Measurements from ENCODE around the gene TNNI2.
"Not testable (repeated sequence)": the region's sequence is repeated elsewhere in the genome, so short reads cannot be mapped to it uniquely, and the experiment has no call there.

TNNI2 gene

DNA sequence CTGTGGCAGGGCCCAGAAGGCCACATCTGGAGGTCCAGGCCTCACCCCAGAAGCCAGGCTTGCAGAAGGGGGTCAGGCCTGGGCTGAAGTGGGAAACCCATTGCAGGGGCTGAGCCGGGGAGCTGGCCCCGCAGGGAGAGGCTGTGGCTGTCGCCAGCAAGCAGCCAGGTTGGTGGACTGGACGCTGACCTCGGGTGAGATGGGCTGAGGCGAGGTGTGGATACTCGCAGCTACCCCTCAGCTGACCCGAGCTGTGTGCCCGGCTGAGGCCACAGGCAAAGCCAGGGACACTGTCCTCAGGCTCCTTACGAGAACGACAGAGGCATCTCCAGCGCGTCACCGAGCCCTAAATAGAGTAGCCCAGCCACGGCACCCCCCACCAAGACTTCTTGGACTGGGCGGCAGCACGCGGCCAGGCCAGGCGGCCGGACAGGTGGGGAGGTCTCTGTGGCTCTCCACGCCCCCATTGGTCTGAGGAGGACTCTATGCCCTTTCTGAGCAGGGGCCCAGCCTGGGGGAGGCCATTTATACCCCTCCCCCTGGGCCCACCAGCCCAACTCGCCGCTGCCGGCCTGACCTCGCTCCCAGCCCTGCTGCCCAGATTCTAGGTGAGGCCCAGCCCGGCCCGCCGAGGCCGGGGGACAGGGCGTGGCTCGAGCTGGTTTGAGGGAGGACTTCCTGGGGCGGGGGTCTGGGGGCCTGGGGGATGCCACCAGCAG lies at the start of gene TNNI2:
TSS of gene TNNI2 (plus strand) at position 556 of the 719 bp plus-strand sequence. CDS start 716 bp downstream, outside the sequence.
- no peak for DNase-seq

DNA sequence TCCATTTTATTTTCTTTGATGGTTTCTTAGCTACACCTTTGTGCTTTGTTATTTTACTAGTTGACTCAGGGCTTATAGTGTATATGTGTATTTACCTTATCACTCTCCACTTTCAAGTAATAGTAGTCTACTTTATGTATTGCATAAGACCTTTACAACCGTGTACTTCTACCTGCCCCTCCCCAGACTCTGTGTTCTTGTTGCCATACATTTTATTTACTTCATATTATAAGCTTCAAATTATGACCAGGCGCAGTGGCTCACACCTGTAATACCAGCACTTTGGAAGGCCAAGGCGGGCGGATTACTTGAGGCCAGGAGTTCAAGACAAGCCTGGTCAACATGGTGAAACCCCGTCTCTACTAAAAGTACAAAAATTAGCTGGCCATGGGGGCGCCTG lies 46.9 kb upstream of the TNNI2 start:
- DNase-seq = no peak

DNA sequence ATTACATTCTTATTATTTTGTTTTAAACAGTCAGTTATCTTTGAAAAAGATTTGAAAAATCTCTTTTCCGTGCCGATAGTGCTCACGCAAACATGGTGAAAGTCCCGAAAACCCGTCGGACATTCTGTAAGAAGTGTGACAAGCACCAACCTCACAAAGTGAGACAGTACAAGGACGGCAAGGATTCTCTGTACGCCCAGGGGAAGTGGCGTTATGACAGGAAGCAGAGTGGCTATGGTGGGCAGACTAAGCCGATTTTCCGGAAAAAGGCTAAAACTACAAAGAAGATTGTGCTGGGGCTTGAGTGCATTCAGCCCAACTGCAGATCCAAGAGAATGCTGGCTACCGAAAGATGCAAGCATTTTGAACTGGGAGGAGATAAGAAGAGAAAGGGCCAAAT lies 46.3 kb upstream of the TNNI2 start:
- DNase-seq = no peak

DNA sequence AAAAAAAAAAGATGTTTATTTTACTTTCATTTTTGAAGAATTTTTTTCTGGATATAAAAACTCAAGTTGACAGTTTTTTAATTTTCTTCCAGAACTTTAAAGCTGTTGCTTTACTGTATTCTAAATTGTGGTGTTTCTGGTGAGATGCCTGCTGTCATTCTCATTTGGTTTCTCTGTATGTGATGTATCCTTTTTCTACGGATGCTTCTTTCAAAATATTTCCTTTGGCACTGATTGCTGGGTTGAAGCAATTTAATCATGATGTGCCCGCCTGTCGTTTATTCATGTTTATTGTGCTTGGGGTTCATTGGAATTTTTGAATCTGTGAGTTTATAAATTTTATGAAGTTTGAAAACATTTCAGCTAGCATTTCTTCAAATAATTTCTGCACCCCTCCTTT lies 45.7 kb upstream of the TNNI2 start:
- no peak for DNase-seq

DNA sequence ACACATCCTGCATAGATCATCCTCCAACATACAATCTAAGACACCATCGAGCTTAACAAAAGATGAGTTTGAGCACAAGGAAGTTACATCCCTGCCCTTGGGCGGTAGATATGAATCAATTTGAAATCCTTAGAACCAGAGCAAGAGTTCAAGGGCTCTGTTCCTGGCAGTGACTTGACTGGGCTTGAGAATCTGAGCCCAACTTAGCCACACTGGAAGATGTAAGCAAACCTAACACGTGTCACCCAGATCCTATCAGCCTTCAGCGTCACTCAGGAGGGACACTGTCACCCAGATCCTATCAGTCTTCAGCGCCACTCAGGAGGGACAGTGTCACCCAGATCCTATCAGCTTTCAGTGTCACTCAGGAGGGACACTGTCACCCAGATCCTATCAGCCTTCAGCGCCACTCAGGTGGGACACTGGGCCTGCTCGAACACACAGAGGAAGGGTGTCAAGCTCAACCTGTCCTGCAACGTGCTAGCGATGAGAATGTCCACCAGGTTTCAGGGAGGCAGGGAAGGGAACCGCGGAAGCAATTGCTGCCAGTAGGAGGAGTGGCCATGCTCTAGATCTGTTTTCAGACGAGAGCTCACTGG lies 42.3 kb upstream of the TNNI2 start:
- DNase-seq = no peak

DNA sequence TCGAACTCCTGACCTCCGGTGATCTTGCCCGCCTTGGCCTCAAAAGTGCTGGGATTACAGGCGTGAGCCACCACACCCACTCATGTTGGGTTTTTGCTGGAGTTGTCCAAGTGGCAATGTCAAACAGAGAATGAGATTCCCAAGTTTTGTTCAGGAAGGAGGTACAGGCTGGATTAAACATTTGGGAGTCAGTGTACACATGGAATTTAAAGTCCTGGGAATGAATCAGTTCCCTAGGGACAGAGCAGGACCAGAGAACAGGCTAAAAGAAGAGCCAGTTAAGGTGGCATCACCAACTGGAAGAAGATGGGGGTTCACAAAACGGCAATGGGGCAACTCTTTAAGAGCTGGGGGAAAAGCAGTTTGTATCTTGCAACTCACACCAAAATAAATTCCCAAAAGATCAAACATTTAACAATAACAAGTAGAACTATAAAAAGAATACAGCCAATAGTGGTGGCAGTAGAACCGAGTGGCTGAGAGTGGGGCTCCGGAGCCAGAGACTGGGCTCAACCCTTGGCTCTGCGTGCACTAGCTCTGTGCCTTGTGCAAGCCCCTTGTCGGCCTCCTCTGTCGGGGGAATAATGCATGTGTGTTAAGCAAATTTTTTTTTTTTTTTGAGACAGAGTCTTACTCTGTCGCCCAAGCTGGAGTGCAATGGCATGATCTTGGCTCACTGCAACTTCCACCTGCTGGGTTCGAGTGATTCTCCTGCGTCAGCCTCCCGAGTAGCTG lies 41.2 kb upstream of the TNNI2 start:
- no peak for DNase-seq

DNA sequence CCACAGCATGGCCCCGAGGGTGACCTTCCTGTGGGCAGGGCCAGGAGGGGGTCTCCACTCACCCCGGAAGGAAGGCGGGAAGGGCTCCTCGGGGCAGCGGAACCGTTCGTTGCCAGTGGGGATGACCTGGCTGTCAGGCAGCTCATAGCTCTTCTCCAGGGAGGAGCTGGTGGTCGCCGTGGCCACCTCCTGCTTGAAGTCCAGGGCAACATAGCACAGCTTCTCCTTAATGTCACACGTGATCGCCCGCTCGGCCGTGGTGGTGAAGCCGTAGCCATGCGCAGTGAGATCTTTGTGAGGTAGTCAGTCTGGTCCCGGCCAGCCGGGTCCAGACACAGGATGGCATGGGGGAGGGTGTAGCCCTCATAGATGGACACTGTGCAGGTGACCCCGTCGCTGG lies 35.5 kb upstream of the TNNI2 start:
- no peak for DNase-seq

DNA sequence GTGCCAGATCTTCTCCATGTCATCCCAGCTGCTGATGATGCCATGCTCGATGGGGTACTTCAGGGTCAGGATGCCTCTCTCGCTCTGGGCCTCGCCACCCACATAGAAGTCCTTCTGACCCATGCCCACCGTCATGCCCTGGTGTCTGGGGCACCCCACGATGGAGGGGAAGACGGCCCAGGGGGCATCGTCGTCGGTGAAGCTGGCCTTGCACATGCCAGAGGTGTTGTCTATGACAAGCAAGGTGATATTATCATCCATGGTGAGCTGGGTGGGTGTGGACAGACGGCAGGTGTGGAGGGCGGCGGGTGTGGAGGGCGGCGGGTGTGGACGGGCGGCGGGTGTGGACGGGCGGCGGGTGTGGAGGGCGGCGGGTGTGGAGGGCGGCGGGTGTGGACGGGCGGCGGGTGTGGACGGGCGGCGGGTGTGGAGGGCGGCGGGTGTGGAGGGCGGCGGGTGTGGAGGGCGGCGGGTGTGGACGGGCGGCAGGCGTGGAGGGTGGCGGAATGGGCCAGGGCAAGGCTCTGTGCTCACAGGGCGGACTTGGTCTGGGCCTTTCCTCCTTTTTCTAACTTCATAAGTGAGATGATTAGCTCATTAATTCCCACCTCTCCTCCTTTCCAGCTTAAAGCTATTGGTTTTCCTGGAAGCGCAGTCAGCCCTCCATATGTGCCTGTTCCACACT lies 34.8 kb upstream of the TNNI2 start:
- DNase-seq = not testable (repeated sequence)

DNA sequence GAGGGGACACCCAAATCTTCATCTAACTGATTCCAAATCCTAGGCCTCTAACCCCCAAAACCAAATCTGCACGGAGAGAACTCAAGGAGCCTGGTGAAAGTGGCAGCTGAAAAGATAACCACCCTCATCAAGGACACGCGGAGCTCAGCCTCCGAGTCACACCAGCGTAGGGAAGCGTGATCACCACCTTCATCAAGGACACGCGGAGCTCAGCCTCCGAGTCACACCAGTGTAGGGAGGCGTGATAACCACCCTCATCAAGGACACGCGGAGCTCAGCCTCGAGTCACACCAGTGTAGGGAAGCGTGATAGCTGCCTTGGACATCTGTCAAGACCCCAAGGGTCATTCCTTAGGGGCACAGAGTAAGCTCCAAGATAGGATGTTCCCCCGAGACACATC lies 33.3 kb upstream of the TNNI2 start:
- no peak for DNase-seq

DNA sequence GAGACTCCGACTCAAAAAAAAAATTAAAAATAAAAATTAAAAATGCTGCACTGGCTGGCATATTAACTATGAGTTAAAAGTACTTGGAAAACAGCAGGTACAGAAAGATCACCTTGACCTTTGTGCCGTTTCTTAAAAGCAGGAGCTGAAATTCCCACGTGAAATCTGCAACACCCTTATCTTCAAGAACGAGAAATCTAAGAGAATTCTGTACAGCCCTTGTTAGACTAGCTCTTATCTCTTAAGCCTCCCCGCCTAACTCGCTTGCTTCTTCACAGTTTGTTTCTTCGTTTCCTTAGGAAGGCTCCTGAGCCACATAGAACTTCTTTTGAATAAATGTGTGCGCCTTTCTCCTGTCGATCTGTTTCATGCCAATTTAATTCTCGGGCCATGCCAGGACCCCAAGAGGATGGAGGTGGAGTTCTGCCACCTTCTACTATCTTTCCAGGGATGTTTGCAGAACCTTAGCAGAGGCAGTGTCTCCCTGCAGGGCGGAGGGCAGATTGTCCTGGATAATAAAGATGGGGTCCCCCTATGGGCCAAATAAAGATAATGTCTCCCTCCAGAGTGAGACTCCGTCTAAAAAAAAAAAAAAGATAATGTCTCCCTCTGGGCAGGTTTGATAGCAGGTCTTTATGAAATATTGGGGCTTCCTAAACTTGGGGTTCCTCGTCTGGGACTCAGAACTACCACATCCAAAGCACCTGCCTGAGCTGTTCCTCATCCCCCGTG lies 31.4 kb upstream of the TNNI2 start:
- DNase-seq = no peak

DNA sequence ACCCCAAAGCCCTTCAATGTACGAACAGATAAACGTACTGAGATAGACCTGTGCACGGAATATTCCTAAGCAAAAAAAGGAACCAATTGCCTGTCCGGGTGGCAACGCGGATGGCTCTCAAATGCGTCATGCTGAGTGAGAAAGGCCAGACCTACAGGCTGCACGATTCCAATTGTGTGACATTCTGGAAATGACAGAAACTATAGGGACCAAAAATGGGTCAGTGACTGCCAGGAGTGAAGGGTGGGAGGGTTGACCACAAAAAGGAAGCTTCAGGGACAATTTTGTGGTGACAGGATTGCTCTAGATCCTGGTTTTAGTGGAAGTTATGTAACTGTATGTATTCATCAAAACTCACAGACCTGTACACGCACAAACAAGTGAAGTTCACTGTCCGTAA lies 28.0 kb upstream of the TNNI2 start:
- DNase-seq = no peak

DNA sequence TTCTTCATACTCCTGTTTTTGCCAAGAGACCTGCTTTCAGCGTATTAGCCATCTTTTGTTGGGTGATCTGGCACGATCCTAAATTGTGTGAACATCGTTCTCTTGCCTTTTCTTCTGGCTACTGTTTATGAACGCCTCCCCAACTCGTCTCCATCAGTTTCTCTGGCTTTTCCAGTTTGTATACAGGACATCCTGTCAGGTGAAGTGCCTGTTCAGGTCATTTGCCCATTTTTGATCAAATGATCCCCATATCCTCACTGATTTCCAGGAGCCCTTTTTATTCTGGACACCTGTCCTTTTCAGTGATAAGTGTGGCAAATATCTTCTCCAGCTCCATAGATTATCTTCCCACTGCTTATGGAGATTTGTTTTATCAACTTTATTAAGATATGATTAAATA lies 26.5 kb upstream of the TNNI2 start:
- no peak for DNase-seq

DNA sequence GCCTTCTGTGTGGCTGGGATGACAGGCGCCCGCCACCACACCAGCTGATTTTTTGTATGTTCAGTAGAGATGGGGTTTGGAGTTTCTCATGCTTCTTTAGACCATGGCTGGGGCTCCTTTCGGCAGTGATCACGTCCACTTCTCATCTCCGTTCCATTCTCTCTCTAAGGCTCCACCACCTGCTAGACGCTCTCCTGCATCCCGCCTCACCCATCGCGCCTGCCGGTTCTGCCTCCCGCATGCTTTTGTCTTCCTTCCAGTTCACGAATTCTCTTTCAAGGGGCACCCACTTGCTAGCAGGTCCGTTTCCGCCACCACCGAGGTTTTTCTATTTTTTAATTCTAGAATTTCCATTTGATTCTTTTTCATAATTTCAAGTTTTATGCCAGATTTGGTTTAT lies 26.0 kb upstream of the TNNI2 start:
- no peak for DNase-seq

DNA sequence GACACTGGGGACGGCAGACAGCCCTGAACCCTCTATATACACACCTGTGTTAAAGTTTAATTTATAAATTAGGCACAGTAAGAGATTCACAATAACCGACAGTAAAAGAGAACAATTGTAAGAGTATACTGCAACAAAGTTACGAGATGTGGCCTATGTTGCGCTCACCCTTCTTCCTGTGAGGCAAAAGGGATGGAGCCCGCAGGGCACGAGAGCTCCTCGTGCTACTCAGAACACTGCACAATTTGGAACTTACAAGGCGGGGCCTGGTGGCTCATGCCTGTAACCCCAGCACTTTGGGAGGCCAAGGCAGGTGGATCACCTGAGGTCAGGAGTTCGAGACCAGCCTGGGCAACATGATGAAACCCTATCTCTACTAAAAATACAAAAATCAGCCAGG lies 25.4 kb upstream of the TNNI2 start:
- DNase-seq = not testable (repeated sequence)

DNA sequence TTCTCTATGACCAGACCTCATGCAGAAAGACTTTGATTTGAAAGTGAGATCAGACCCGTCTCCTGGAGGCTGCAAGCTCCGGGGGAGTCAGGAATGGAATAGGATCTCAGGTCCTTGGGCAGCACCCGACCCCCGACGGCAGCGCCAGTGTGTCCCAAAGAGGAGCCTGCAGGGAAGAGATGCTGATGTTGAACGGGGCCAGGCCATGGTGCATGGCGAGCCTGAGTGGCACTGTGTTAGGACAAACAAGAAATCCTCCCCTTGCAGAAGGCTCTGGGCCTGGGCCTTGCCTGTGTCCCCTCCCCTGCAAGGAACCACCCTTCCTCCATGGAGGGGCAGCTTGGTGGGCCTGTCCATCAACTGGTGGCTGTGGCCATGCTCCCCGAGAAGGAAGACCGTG lies 24.1 kb upstream of the TNNI2 start:
- no peak for DNase-seq

DNA sequence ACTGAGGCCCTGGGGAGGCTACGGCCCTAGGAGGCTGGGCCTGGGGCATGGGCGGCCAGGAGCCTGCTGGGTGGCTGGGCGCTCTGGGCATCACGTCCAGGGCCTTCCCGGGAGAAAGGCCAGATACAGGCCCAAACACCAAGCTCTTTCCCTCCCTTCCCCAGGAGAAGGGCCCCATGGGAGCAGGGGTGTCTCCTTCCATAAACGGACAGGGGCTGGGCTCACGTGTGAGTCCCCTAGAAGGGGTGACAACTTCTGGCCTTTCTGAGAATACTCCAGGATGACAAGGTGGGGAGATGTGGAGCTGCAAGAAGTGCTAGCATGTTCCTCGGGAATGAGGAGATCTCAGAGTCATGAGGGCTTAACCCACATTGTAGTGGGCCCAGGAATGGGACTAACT lies 23.5 kb upstream of the TNNI2 start:
- DNase-seq = no peak

DNA sequence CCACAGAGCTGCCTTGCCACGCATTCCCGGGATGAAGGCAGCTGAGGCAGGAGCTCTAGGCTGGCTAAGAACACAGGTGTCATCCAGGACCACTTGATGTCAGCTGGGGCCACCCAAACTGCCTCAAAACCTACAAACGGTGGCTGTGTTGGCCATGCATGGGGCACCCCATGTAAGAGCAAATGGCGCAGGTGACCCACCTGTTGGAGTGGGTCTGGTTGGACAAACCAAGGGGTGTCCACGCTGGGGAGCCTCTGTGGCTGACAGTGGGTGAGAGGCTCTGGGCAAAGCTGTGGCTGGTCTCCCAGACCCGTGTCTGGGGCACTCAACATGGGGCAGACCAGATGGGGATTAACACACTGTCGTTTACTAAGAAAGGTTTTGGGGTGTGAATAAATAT lies 23.0 kb upstream of the TNNI2 start:
- DNase-seq = no peak

DNA sequence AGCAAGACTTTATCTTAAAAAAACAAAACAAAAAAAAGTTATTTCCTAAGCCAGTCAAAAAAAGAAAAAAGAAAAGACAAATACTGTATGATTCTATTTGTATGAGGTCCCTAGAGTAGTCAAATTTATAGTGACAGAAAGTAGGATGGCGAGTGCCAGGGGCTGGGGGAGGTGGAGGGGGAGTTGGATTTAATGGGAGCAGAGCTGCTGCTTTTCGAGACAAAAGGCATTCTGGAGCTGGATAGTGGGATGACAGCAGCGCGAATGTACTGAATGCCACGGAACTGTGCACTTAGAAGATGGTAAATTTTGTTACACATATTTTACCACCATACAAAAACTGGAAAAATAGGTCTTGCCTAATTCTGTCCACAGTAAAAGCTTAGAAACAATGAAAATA lies 21.8 kb upstream of the TNNI2 start:
- DNase-seq = peak in 3 of 56 donors; percentile 14 to 24 (median 15)

DNA sequence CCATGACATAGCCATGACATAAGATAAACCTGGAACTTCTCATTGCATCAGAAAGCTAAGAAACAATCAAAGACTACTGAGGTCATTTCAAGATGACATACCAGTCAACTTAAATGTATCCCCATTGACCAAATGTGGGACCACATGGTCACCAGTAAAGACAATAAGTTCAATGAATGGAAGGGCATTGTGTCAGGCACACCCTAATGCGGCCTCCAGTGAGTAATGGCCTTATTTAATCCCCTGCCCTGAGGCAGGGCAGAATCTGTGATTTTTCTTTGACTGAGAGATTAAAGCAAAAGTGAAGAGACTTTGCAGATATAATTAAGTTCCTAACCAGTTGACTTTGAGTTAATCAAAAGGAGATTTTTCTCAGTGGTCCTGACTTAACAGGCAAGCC lies 21.3 kb upstream of the TNNI2 start:
- DNase-seq = no peak

DNA sequence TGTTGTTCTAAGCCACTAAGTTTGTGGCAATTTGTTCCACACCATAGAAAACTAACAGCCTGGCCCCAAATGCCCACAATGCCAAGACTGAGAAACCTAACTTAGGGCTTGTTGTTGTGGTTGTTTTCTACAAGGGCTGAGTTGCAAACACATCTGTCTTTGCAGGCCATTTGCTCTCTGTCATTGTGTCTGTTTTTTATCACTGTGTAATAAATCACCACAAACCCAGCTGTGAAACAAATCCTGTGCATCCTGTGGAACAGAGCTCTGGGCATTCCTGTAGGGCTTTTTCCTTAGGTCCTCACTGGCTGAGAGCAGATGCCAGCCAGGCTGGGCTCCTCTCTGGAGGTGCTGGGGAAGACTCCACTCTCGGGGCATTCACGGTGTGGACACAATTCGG lies 19.7 kb upstream of the TNNI2 start:
- no peak for DNase-seq

Measured in nucleus accumbens (tissue), 56 donors.